GM18867 (cell line): Measurements from ENCODE around the gene PRDX2.

Experiments
- ATAC-seq: cut with Tn5 transposase; IDR thresholded peaks from one replicate; pipeline ENCODE4 v1.9.1; 2021; ENCODE audit warnings: mild to moderate bottlenecking, moderate library complexity; ENCODE audit not compliant: unreplicated experiment

Gene PRDX2

GRCh38 chr19:12756150-12756883 lies 45.3 kb downstream of the PRDX2 start:
- no peak for ATAC-seq

GRCh38 chr19:12754465-12755196 lies 47.0 kb downstream of the PRDX2 start:
- no peak for ATAC-seq

GRCh38 chr19:12752056-12752781 lies 49.4 kb downstream of the PRDX2 start:
- ATAC-seq: no peak

GRCh38 chr19:12751635-12752034 lies 50.0 kb downstream of the PRDX2 start, which contains the start of gene BEST2:
BEST2 (plus strand) TSS chr19:12751791; CDS start chr19:12752593, 802 bp downstream.
- ATAC-seq: no peak

- no peak for ATAC-seq
Measured at GRCh38 chr19:12750851-12751250, 50.7 kb downstream of the PRDX2 start.

GRCh38 chr19:12749938-12750521 lies 51.6 kb downstream of the PRDX2 start:
- no peak for ATAC-seq

GRCh38 chr19:12748489-12748888 lies 53.1 kb downstream of the PRDX2 start:
- ATAC-seq: no peak
